ENCODE measurements around the gene ABCG4.

DNA sequence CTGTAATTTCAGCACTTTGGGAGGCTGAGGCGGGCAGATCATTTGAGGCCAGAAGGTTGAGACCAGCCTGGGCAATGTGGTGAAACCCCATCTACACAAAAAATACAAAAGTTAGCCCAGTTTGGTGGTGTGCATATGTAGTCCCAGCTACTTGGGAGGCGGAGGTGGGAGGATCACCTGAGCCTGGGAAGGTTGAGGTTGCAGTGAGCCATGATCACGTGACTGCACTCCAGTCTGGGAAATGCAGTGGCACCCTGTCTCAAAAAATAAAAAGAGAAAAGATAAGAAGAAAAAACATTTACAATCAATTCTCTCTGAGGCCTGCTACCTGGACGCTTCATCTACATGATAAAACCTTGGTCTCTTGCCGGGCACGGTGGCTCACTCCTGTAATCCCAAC, 50.1 kb downstream of the ABCG4 start:
- TF ChIP-seq, protein P1, sequence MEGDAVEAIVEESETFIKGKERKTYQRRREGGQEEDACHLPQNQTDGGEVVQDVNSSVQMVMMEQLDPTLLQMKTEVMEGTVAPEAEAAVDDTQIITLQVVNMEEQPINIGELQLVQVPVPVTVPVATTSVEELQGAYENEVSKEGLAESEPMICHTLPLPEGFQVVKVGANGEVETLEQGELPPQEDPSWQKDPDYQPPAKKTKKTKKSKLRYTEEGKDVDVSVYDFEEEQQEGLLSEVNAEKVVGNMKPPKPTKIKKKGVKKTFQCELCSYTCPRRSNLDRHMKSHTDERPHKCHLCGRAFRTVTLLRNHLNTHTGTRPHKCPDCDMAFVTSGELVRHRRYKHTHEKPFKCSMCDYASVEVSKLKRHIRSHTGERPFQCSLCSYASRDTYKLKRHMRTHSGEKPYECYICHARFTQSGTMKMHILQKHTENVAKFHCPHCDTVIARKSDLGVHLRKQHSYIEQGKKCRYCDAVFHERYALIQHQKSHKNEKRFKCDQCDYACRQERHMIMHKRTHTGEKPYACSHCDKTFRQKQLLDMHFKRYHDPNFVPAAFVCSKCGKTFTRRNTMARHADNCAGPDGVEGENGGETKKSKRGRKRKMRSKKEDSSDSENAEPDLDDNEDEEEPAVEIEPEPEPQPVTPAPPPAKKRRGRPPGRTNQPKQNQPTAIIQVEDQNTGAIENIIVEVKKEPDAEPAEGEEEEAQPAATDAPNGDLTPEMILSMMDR (conservative IDR thresholded peaks at IDR 0.05 in 1 of 2, IDR thresholded peaks at IDR 0.05 in 1 of 2; ENCODE audit: extremely low read depth in 1 of 2, insufficient read depth in 1 of 2, low read depth in 1 of 2, low read length in 2 of 2), result no peak
- TF ChIP-seq EZH2 (IDR thresholded peaks at IDR 0.05; ENCODE audit: borderline replicate concordance, low read length), result no peak

All from mammary epithelial cell (primary cell).